ENCODE results near the gene BNC2. TPM values are rescaled to one million over a fixed set of nuclear protein-coding genes. Genes with fewer than 3 reads are reported as not detected.

Gene BNC2
- total RNA-seq, 1 experiment from 2014 or later, result 5.7 TPM

DNA sequence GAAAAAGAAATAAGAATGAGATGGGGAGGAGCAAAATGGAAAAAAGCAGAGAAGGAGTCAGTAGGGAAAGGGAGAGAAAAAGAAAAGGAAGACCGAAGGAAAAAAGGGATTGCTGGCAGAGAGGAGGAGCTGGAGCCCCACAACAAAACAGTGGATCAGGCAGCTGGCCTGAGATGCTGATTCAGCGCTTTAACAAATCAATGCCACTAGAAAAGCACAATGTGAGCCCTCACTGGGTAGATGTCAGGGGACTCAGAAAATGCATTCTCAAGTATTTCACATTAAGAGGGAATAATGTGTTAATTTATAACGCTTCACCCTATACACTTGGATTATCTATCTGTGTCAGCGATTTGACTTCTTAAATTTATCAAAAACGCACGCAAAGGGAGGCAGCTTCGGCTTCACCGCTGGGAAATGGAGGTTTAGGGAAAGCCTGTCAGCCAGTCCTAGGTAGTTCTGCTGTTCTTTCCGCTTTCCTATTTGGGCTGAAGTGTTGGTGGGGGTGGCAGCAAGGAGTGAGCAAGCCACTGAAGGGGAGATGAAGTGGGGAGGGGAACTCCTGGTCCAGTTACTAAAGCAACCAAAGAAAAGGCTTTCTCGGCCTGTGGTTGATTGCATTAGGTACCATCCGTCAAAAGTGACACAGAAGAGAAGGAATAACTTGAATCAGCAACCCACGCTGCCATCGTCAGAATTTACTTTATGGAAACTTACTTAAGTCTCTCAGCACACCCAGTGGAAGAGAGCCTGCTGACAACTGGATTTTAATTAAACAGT is 161.6 kb downstream of the BNC2 start:
- ATAC-seq, result no peak
- no TSS peak for BruUV-seq (replicated peaks)
- intact Hi-C loops (cut with micrococcal nuclease; ENCODE audit: unreplicated experiment) (loop anchor here (10.0 kb wide), 1 partner anchor 84 kb away; no protein-coding TSS in a partner anchor), in situ Hi-C loops (cut with HindIII; ENCODE audit: low pct_unique_long_range_greater_than_20kb, low sequenced_read_pairs) (no loop called here)
- ChIA-PET POLR2A (no interaction called here), CTCF (no interaction called here)
- Histone ChIP-seq H3K4me1 (ENCODE audit: control insufficient read depth, insufficient read depth, low read length) (peaks cover 14% of the 10 kb centered on the region), H3K27ac (ENCODE audit: low read length) (peak overlapping the region; percentile 84), H3K27me3 (ENCODE audit: control insufficient read depth, insufficient read depth, low read length) (no peaks in the 10 kb centered on the region), H3K9me3 (ENCODE audit: control insufficient read depth, insufficient read depth, low read depth, low read length) (no peaks in the 10 kb centered on the region), H3K4me3 (ENCODE audit: low read depth in 2 of 2, low read length in 2 of 2) (peak overlapping the region in 1 of 2 experiments; percentile 17; a peak in 2 of 4 replicates), H3K36me3 (ENCODE audit: control insufficient read depth, insufficient read depth, low read length) (no peaks in the 10 kb centered on the region)
- no peak for DNase-seq (ENCODE audit: low read depth, low spot score)
- TF ChIP-seq, protein P1, sequence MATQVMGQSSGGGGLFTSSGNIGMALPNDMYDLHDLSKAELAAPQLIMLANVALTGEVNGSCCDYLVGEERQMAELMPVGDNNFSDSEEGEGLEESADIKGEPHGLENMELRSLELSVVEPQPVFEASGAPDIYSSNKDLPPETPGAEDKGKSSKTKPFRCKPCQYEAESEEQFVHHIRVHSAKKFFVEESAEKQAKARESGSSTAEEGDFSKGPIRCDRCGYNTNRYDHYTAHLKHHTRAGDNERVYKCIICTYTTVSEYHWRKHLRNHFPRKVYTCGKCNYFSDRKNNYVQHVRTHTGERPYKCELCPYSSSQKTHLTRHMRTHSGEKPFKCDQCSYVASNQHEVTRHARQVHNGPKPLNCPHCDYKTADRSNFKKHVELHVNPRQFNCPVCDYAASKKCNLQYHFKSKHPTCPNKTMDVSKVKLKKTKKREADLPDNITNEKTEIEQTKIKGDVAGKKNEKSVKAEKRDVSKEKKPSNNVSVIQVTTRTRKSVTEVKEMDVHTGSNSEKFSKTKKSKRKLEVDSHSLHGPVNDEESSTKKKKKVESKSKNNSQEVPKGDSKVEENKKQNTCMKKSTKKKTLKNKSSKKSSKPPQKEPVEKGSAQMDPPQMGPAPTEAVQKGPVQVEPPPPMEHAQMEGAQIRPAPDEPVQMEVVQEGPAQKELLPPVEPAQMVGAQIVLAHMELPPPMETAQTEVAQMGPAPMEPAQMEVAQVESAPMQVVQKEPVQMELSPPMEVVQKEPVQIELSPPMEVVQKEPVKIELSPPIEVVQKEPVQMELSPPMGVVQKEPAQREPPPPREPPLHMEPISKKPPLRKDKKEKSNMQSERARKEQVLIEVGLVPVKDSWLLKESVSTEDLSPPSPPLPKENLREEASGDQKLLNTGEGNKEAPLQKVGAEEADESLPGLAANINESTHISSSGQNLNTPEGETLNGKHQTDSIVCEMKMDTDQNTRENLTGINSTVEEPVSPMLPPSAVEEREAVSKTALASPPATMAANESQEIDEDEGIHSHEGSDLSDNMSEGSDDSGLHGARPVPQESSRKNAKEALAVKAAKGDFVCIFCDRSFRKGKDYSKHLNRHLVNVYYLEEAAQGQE (IDR thresholded peaks at IDR 0.05; ENCODE audit: insufficient read depth in 1 of 2, low read depth in 2 of 2, low read length in 1 of 2), result no peak

DNA sequence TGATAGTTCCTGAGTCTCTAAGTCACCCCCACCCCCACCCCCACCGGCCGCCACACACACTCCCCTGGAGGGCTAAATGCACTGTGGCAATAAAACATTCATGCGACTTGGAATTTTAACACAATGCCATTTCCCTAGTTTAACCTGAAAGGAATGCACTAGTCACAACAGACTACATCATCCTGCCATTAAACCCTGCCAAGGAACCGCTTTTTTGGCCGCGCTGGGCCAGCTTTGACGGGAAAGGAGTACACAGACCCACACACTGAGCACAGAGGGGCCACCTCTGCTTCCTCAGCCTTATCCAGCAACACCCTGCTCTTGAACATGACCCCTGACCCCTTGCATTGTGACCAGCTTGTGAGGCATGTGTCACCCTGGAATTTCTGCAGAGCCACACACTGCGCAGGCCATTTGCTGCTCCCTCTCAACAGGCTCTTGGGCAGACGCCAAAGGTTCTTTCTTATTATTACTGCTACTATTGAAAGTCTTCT is 165.3 kb downstream of the BNC2 start:
- peaks cover 12% of the 10 kb centered on the region for H3K4me1 ChIP-seq (ENCODE audit: control insufficient read depth, insufficient read depth, low read length)
- DNase-seq (ENCODE audit: low read depth, low spot score), result peak; percentile 78
- peak; percentile 92 for ATAC-seq

More for the DNA sequence above, 165.3 kb downstream of the BNC2 start:
- in situ Hi-C loops (cut with HindIII; ENCODE audit: low pct_unique_long_range_greater_than_20kb, low sequenced_read_pairs), result no loop called here
- H3K27me3 ChIP-seq (ENCODE audit: control insufficient read depth, insufficient read depth, low read length), result no peaks in the 10 kb centered on the region
- TF ChIP-seq, protein P1 (IDR thresholded peaks at IDR 0.05; ENCODE audit: insufficient read depth in 1 of 2, low read depth in 2 of 2, low read length in 1 of 2), result no peak
- TF ChIP-seq, protein P2, sequence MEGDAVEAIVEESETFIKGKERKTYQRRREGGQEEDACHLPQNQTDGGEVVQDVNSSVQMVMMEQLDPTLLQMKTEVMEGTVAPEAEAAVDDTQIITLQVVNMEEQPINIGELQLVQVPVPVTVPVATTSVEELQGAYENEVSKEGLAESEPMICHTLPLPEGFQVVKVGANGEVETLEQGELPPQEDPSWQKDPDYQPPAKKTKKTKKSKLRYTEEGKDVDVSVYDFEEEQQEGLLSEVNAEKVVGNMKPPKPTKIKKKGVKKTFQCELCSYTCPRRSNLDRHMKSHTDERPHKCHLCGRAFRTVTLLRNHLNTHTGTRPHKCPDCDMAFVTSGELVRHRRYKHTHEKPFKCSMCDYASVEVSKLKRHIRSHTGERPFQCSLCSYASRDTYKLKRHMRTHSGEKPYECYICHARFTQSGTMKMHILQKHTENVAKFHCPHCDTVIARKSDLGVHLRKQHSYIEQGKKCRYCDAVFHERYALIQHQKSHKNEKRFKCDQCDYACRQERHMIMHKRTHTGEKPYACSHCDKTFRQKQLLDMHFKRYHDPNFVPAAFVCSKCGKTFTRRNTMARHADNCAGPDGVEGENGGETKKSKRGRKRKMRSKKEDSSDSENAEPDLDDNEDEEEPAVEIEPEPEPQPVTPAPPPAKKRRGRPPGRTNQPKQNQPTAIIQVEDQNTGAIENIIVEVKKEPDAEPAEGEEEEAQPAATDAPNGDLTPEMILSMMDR (IDR thresholded peaks at IDR 0.05), result no peak
- TF ChIP-seq POLR2AphosphoS5 (IDR thresholded peaks at IDR 0.05; ENCODE audit: low read depth, low read length) (peak; percentile 64; the same call in 1 of the 2 replicates), SIN3A (IDR thresholded peaks at IDR 0.05; ENCODE audit: borderline replicate concordance, insufficient read depth, low read depth, low read length) (no peak), TCF7L2 (IDR thresholded peaks at IDR 0.05; ENCODE audit: low read depth, low read length) (0 out of 2 replicates have a peak, but pooled peaks have one; percentile 41)
- CTCF ChIA-PET, result no interaction called here
- POLR2A ChIA-PET, result no interaction called here
- H3K4me3 ChIP-seq (ENCODE audit: low read depth in 2 of 2, low read length in 2 of 2), result peak overlapping the region; percentile 38 to 54
- no TSS peak for BruUV-seq (replicated peaks)
- H3K9me3 ChIP-seq (ENCODE audit: control insufficient read depth, insufficient read depth, low read depth, low read length), result no peaks in the 10 kb centered on the region
- intact Hi-C loops (cut with micrococcal nuclease; ENCODE audit: unreplicated experiment), result loop anchor here (10.0 kb wide), 1 partner anchor 80 kb away; no protein-coding TSS in a partner anchor
- peak overlapping the region; percentile 88 for H3K27ac ChIP-seq (ENCODE audit: low read length)
- no peaks in the 10 kb centered on the region for H3K36me3 ChIP-seq (ENCODE audit: control insufficient read depth, insufficient read depth, low read length)

Measured in Panc1 (cell line).